GM13976 (cell line): ENCODE data around the gene RAB3A.

Experiments
- DNase-seq: peaks from one replicate; pipeline ENCODE4 v3.0.0; 2012; ENCODE audit warnings: low spot score
- CTCF ChIP-seq: IDR thresholded peaks from 2 replicates; pipeline ENCODE4 v1.5.1; 2012; ENCODE audit warnings: borderline replicate concordance, mild to moderate bottlenecking; ENCODE audit not compliant: insufficient read depth; ENCODE audit errors: extremely low read depth, missing control alignments, control extremely low read depth
- in situ Hi-C: fragments of 300-500 bp; cut with MboI; formaldehyde crosslinking; loops from one replicate; pipeline ENCODE4 v1.12.0; 2022; ENCODE audit warnings: low sequenced_read_pairs, mixed read lengths, inconsistent platforms; ENCODE audit not compliant: unreplicated experiment

RAB3A gene

GRCh38 chr19:18203863-18204393 is at the start of gene RAB3A:
RAB3A (minus strand) TSS chr19:18204042; CDS start chr19:18202740, 1,302 bp downstream.
- in situ Hi-C loops = no loop called here

GRCh38 chr19:18253130-18253529 is 49.3 kb upstream of the RAB3A start:
- in situ Hi-C loops = no loop called here
- DNase-seq = no peak
- no peak for TF ChIP-seq CTCF

More at GRCh38 chr19:18203863-18204393, at the start of gene RAB3A:
- TF ChIP-seq CTCF = no peak
- DNase-seq = peak; percentile 99

- DNase-seq = no peak
- in situ Hi-C loops = no loop called here
- TF ChIP-seq CTCF = no peak
Measured at GRCh38 chr19:18252370-18252717, 48.5 kb upstream of the RAB3A start.

DNA sequence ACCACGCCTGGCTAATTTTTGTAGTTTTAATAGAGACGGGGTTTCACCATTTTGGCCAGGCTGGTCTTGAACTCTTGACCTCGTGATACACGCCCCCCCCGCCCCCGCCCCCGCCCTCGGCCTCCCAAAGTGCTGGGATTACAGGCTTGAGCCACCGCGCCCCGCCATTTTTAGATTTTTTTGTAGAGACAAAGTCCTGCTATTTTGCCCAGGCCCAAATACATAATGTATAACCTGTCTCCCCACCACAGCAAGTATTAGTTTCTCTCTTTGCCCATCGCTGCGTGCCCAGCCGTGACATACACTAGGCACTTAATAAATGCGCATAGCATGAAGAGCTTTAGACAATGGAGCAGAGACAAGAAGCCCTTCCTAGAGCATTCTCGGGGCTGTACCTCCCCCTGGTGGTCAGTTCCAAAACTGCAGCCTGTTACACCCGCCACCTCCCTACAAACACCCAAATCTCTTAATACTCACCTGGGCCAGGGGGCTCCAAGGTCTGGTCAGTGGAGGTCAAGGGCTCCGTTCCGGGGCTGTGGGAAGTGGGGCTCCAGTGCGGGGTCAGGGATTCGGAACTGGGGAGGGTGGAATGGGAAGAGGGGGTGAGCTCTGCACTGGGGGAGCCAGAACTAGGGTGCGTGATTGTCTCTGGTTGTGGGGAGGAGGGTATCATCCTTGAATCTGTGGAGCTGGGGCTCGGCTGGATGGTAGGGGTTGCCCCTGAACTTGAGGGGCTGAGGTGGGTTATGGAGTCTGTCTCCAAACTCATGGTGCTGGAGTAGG is 47.9 kb upstream of the RAB3A start:
- TF ChIP-seq CTCF = peak; percentile 90
- in situ Hi-C loops = no loop called here
- DNase-seq = peak; percentile 90

DNA sequence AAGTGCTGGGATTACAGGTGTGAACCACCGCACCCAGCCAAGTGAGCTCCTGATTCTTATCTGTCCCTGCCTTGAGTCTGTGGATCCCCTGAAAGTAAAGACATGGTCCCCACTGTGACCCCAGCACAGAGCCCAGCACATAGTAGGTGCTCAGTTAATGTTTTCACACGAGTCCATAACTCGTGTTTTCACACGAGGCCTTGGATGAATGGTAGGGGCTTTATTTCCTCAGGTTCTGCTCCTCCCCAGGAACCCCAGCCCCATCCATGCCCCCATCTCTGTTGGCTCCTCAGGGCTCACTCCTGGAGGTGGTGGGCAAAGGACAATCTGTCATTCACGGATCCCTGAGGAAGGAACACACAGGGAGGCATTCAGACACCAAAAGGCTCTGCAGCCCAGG is 46.0 kb upstream of the RAB3A start:
- no peak for DNase-seq
- in situ Hi-C loops = no loop called here
- TF ChIP-seq CTCF = no peak

DNA sequence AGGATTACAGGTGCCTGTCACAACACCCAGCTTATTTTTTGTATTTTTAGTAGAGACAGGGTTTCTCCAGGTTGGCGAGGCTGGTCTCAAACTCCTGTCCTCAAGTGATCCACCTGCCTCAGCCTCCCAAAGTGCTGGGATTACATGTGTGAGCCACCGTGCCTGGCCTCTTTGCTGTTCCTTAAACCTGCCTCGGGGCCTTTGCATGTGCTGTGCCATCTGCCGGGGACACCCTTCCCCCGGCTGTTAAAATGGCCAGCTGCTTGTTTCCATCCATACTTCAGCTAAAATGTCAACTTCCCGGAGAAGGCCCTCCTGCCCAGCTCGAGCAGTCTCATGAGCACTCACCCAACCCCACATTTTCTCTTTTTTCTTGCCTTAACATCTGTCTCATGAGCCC is 41.5 kb upstream of the RAB3A start:
- in situ Hi-C loops = no loop called here
- DNase-seq = no peak
- TF ChIP-seq CTCF = no peak
